Measurements from ENCODE around the gene GPLD1.

The GPLD1 gene

GRCh38 chr6:24382220-24382540, 107.2 kb downstream of the GPLD1 start:
- TF ChIP-seq CTCF (conservative IDR thresholded peaks at IDR 0.05; ENCODE audit: low read length), result no peak
- DNase-seq (ENCODE audit: low read depth), result no peak
- no peak overlapping the region for H3K4me3 ChIP-seq (ENCODE audit: low read length)

GRCh38 chr6:24381476-24382219, 107.7 kb downstream of the GPLD1 start:
- no peak for DNase-seq (ENCODE audit: low read depth)
- TF ChIP-seq CTCF (conservative IDR thresholded peaks at IDR 0.05; ENCODE audit: low read length), result no peak
- no peak overlapping the region for H3K4me3 ChIP-seq (ENCODE audit: low read length)

GRCh38 chr6:24378473-24379097, 110.8 kb downstream of the GPLD1 start:
- no peak overlapping the region for H3K4me3 ChIP-seq (ENCODE audit: low read length)
- no peak for DNase-seq (ENCODE audit: low read depth)
- TF ChIP-seq CTCF (conservative IDR thresholded peaks at IDR 0.05; ENCODE audit: low read length), result no peak

All from AG10803 (cell line).